HEK293 (cell line): ENCODE results near the gene TCERG1L.

Source experiments
- YY1 ChIP-seq: fragments of 450-650 bp; formaldehyde crosslinking; IDR thresholded peaks from 2 replicates; pipeline ENCODE4 v1.5.1; 2018; ENCODE audit warnings: missing biosample characterization, missing genetic modification characterization
- ZEB2 ChIP-seq: fragments of 450-650 bp; formaldehyde crosslinking; IDR thresholded peaks from 2 replicates; pipeline ENCODE4 v1.5.1; 2016; ENCODE audit warnings: missing biosample characterization, missing genetic modification characterization
- ZFP41 ChIP-seq: fragments of 450-650 bp; formaldehyde crosslinking; IDR thresholded peaks from 2 replicates; pipeline ENCODE4 v1.5.1; 2016; ENCODE audit warnings: missing biosample characterization, missing genetic modification characterization, borderline replicate concordance
- ZNF23 ChIP-seq: fragments of 450-650 bp; formaldehyde crosslinking; IDR thresholded peaks from 2 replicates; pipeline ENCODE4 v1.5.1; 2016; ENCODE audit warnings: missing biosample characterization, missing genetic modification characterization, borderline replicate concordance
- ZNF391 ChIP-seq: fragments of 450-650 bp; formaldehyde crosslinking; IDR thresholded peaks from 2 replicates; pipeline ENCODE4 v1.5.1; 2016; ENCODE audit warnings: low read depth, missing biosample characterization, missing genetic modification characterization, borderline replicate concordance
- ZNF596 ChIP-seq: fragments of 450-650 bp; IDR thresholded peaks from 2 replicates; pipeline ENCODE4 v1.5.0; 2018; ENCODE audit warnings: missing biosample characterization, mild to moderate bottlenecking, missing genetic modification characterization, moderate library complexity
- TF ChIP-seq, protein P1 (sequence below): fragments of 450-650 bp; formaldehyde crosslinking; IDR thresholded peaks from 2 replicates; pipeline ENCODE4 v1.5.1; 2016; ENCODE audit warnings: missing biosample characterization, missing genetic modification characterization
- TF ChIP-seq, protein P2 (sequence below): fragments of 450-650 bp; formaldehyde crosslinking; IDR thresholded peaks from 2 replicates; pipeline ENCODE4 v1.5.1; 2016; ENCODE audit warnings: missing biosample characterization, missing genetic modification characterization, low read depth

DNA sequence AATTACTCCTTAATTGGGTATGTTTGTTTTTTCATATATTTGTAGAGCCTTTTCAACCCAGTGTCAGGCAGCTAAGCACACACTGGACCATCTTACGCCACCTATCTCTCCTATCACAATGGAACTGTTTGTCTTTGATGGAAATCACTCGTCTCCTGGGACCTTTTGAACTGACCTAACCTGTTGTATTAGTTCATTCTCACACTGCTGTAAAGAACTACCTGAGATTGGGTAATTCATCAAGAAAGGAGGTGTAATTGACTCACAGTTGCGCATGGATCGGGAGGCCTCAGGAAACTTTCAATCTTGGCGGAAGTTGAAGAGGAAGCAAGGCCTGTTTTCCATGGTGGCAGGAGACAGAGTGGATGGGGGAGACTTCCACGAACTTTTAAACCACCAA, 182.0 kb downstream of the TCERG1L start:
- TF ChIP-seq, protein P1, sequence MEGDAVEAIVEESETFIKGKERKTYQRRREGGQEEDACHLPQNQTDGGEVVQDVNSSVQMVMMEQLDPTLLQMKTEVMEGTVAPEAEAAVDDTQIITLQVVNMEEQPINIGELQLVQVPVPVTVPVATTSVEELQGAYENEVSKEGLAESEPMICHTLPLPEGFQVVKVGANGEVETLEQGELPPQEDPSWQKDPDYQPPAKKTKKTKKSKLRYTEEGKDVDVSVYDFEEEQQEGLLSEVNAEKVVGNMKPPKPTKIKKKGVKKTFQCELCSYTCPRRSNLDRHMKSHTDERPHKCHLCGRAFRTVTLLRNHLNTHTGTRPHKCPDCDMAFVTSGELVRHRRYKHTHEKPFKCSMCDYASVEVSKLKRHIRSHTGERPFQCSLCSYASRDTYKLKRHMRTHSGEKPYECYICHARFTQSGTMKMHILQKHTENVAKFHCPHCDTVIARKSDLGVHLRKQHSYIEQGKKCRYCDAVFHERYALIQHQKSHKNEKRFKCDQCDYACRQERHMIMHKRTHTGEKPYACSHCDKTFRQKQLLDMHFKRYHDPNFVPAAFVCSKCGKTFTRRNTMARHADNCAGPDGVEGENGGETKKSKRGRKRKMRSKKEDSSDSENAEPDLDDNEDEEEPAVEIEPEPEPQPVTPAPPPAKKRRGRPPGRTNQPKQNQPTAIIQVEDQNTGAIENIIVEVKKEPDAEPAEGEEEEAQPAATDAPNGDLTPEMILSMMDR (tag by site-specific recombination), result no peak
- TF ChIP-seq, protein P2, sequence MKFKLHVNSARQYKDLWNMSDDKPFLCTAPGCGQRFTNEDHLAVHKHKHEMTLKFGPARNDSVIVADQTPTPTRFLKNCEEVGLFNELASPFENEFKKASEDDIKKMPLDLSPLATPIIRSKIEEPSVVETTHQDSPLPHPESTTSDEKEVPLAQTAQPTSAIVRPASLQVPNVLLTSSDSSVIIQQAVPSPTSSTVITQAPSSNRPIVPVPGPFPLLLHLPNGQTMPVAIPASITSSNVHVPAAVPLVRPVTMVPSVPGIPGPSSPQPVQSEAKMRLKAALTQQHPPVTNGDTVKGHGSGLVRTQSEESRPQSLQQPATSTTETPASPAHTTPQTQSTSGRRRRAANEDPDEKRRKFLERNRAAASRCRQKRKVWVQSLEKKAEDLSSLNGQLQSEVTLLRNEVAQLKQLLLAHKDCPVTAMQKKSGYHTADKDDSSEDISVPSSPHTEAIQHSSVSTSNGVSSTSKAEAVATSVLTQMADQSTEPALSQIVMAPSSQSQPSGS (tag by site-specific recombination), result no peak
- TF ChIP-seq ZNF391 (no peak), YY1 (tag by site-specific recombination) (no peak), ZNF596 (tag by site-specific recombination) (no peak), ZNF23 (no peak), ZEB2 (tag by site-specific recombination) (no peak), ZFP41 (no peak)
